HepG2 (cell line): ENCODE measurements around the gene SLC9A4. TPM values are rescaled to one million over a fixed set of nuclear protein-coding genes. Genes with fewer than 3 reads are reported as not detected.

ENCODE experiments used
- ATAC-seq: fragments of 200-7000 bp; cut with Tn5 transposase; 3 replicates; pipeline ENCODE4 v1.9.1; 2020; ENCODE audit warnings: mild to moderate bottlenecking, moderate library complexity
- BruUV-seq: library from RNA; stranded (reverse); fragments of 400-500 nt; replicated peaks from 2 replicates; lab custom pipeline; 2021; lab: Mats Ljungman, UMichigan
- CTCF ChIA-PET: fragments of 300-600 bp; formaldehyde crosslinking; extraction: SDS; loops from one replicate; lab custom pipeline; 2021; ENCODE audit warnings: low total read pairs, inconsistent platforms, low intra/inter-chr PET ratio; lab: Yijun Ruan, JAX
- POLR2A ChIA-PET: fragments of 350-600 bp; sonication (Branson Sonifier 250); formaldehyde crosslinking; loops from one replicate; lab custom pipeline; 2020; ENCODE audit warnings: antibody characterized with exemption, inconsistent platforms; lab: Yijun Ruan, JAX
- DNase-seq: peaks from one replicate; pipeline ENCODE4 v3.0.0-alpha.2; 2015; ENCODE audit warnings: low spot score
- FAIRE-seq: peaks from 3 replicates; lab custom pipeline; 2011; peaks lifted over from hg19 to GRCh38; lab: Jason Lieb, UNC
- H2AFZ ChIP-seq: one replicate; pipeline ENCODE4 v1.6.1; 2011; ENCODE audit warnings: low read length, inconsistent platforms
- H3K27ac ChIP-seq: fragments of 300-600 bp; 3 replicates; pipeline ENCODE4 v1.8.0; 2011; ENCODE audit warnings: mixed run types, mild to moderate bottlenecking, mixed read lengths, low read length, inconsistent platforms; ENCODE audit not compliant: insufficient read depth; ENCODE audit errors: extremely low read length
- H3K27me3 ChIP-seq, 2 experiments: fragments of 200-600 bp in 1 of 2; 2 replicates in 1 of 2; 3 replicates in 1 of 2; pipeline versions ENCODE4 v1.6.0 to v1.8.0; 2011; ENCODE audit warnings: low read length in 2 of 2, mild to moderate bottlenecking in 2 of 2, moderate library complexity in 2 of 2, inconsistent platforms in 1 of 2; ENCODE audit not compliant: insufficient read depth in 2 of 2, control insufficient read depth in 1 of 2
- H3K36me3 ChIP-seq, 2 experiments: fragments of 200-600 bp in 1 of 2; replicated peaks in 1 of 2; 2 replicates in 1 of 2; 3 replicates in 1 of 2; pipeline versions ENCODE4 v1.5.1 to v1.8.0; 2011; ENCODE audit warnings: low read length in 2 of 2, inconsistent platforms in 1 of 2; ENCODE audit not compliant: insufficient read depth in 2 of 2, control insufficient read depth in 1 of 2
- H3K4me1 ChIP-seq: 2 replicates; pipeline ENCODE4 v1.5.1; 2012; ENCODE audit warnings: low read length, inconsistent platforms; ENCODE audit not compliant: insufficient read depth
- H3K4me2 ChIP-seq: 2 replicates; pipeline ENCODE4 v1.6.0; 2011; ENCODE audit warnings: low read depth, low read length, inconsistent platforms
- H3K4me3 ChIP-seq, 3 experiments: fragments of 200-600 bp in 1 of 3; sonication (generic), shearing (Covaris generic) in 1 of 3; replicated peaks in 1 of 3; 2 replicates each; pipeline ENCODE4 v1.5.1; 2011 to 2016; ENCODE audit warnings: low read length in 3 of 3, inconsistent platforms in 2 of 3, low read depth in 2 of 3, mild to moderate bottlenecking in 2 of 3, control low read depth in 1 of 3, mixed read lengths in 1 of 3; ENCODE audit not compliant: insufficient read depth in 1 of 3
- H3K79me2 ChIP-seq: one replicate; pipeline ENCODE4 v1.6.1; 2011; ENCODE audit warnings: low read length, inconsistent platforms; ENCODE audit not compliant: insufficient read depth
- H3K9ac ChIP-seq: 2 replicates; pipeline ENCODE4 v1.6.0; 2011; ENCODE audit warnings: mild to moderate bottlenecking, low read depth, low read length, inconsistent platforms; ENCODE audit not compliant: insufficient read depth
- H3K9me3 ChIP-seq: 2 replicates; pipeline ENCODE4 v1.5.1; 2012; ENCODE audit warnings: mild to moderate bottlenecking, low read length
- H4K20me1 ChIP-seq: 2 replicates; pipeline ENCODE4 v1.6.0; 2011; ENCODE audit warnings: inconsistent platforms, mild to moderate bottlenecking, low read length, moderate library complexity; ENCODE audit not compliant: insufficient read depth
- HIVEP1 ChIP-seq: sonication (generic); formaldehyde crosslinking; IDR thresholded peaks from 2 replicates; pipeline ENCODE4 v1.4.0; 2020; ENCODE audit warnings: mild to moderate bottlenecking, missing genetic modification reagents
- IRX3 ChIP-seq: sonication (generic); formaldehyde crosslinking; IDR thresholded peaks from 2 replicates; pipeline ENCODE4 v1.8.1; 2023; ENCODE audit warnings: mild to moderate bottlenecking, low read depth, missing genetic modification reagents, borderline replicate concordance
- MAF1 ChIP-seq: sonication (generic); formaldehyde crosslinking; IDR thresholded peaks from 2 replicates; pipeline ENCODE4 v1.5.0; 2020; ENCODE audit warnings: missing genetic modification reagents, borderline replicate concordance
- PPARG ChIP-seq: conservative IDR thresholded peaks from 2 replicates; pipeline ENCODE4 v1.6.1; 2016; ENCODE audit warnings: missing biosample characterization, missing genetic modification reagents
- RFX5 ChIP-seq: IDR thresholded peaks from 2 replicates; pipeline ENCODE4 v1.6.1; 2011; ENCODE audit warnings: low read depth, low read length, improper control_type of control experiment
- SIN3A ChIP-seq: IDR thresholded peaks from 2 replicates; pipeline ENCODE4 v1.6.1; 2011; ENCODE audit warnings: low read depth, mild to moderate bottlenecking, control low read depth, low read length, borderline replicate concordance
- TMF1 ChIP-seq: sonication (generic); formaldehyde crosslinking; IDR thresholded peaks from 2 replicates; pipeline ENCODE4 v1.8.1; 2022; ENCODE audit warnings: low read depth, missing genetic modification reagents
- ZBTB10 ChIP-seq: sonication (generic); formaldehyde crosslinking; IDR thresholded peaks from 2 replicates; pipeline ENCODE4 v1.4.0; 2020; ENCODE audit warnings: missing genetic modification reagents, borderline replicate concordance
- ZNF124 ChIP-seq: sonication (generic); formaldehyde crosslinking; IDR thresholded peaks from 2 replicates; pipeline ENCODE4 v1.4.0; 2020; ENCODE audit warnings: missing genetic modification reagents
- ZNF235 ChIP-seq: sonication (generic); formaldehyde crosslinking; IDR thresholded peaks from 2 replicates; pipeline ENCODE4 v1.8.1; 2023; ENCODE audit warnings: mild to moderate bottlenecking, missing genetic modification reagents, borderline replicate concordance
- ZNF484 ChIP-seq: sonication (generic); formaldehyde crosslinking; IDR thresholded peaks from 2 replicates; pipeline ENCODE4 v1.5.1; 2020; ENCODE audit warnings: mild to moderate bottlenecking, low read depth, missing genetic modification reagents, borderline replicate concordance
- WGBS: methylation state at CpG from one replicate; pipeline ENCODE4 v1.1.6; 2017; ENCODE audit warnings: low lambda C conversion rate; 5-methylcytosine and 5-hydroxymethylcytosine counted together
- in situ Hi-C: cut with HindIII; loops from 2 replicates; pipeline ENCODE4 v1.10.0; 2017; ENCODE audit warnings: low pct_unique_long_range_greater_than_20kb; ENCODE audit not compliant: extremely low pct_ligation_motif_present
- intact Hi-C: fragments of 100-400 bp; cut with micrococcal nuclease; formaldehyde crosslinking; loops from one replicate; pipeline ENCODE4 v1.10.0; 2022; ENCODE audit not compliant: unreplicated experiment
- polyA plus RNA-seq, 8 experiments: library from polyadenylated mRNA; depleted of rRNA in 3 of 8; stranded (reverse) in 7 of 8; unstranded in 1 of 8; fragments of >200 nt; fragmentation: Illumina TruSeq in 4 of 8; extraction: Trizol in 4 of 8; gene quantifications; 2 replicates each; pipeline versions ENCODE4 v1.2.1 to v1.2.3, GENCODE V29; 2011 to 2016; ENCODE audit warnings: low read depth in 4 of 8, missing spikeins in 1 of 8, mixed read lengths in 1 of 8; ENCODE audit not compliant: insufficient read depth in 1 of 8
- total RNA-seq, 5 experiments: library from RNA; depleted of rRNA; stranded (reverse); fragments of >200 nt; fragmentation: Illumina TruSeq; extraction: Trizol; gene quantifications; 2 replicates each; pipeline ENCODE4 v1.2.3, GENCODE V29; 2016; ENCODE audit warnings: low read depth in 1 of 5
- TF ChIP-seq, protein P1 (sequence below): sonication (generic); IDR thresholded peaks from 2 replicates; pipeline ENCODE4 v1.6.1; 2016; ENCODE audit warnings: low read depth, borderline replicate concordance

SLC9A4 gene
- total and polyA plus RNA-seq, 2 of the 13 experiments (the other 11 are each of a cell fraction or from before 2014, with no cell fraction given), result not detected

DNA sequence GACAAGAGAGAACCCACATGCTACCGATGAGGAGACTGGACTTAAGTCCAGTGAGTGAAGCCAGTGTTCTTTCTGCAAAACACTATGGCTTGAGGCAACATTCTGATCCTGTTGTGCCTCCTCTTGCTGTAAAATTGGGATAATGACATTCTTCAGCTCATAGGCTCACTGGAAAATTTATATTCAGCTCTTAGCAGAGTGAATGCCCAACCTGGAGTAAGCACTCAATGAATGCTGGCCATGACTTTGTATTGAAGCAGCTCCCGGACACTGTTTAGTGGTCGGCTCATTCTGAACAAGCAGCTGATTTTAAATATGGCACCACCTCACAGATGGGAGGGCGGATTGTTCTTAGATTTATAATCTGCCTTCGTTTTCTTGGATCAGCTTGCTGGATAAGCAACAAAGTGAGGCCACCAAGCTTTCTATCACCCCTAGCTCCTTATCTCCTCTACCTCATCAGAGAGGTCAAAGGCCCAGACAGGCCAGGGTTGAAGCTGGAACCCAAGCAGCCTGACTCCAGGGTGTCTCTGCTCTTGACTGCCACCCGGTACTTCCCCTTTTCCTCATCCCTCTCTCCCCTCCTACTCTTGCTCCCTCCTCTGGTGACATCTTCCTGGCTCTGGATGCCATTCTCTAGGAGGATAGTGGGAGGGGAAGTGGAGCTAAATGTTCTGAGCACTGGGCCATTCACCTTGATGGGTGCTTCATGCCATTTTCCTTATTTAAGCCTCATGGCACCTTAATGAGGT is 11.5 kb downstream of the SLC9A4 start:
- Histone ChIP-seq H4K20me1 (no peaks in the 10 kb centered on the region), H3K36me3 (no peaks in the 10 kb centered on the region), H3K4me3 (no peak overlapping the region), H3K9ac (no peak overlapping the region), H2AFZ (no peak overlapping the region), H3K79me2 (no peaks in the 10 kb centered on the region), H3K27me3 (0 out of 5 replicates have a peak, but pooled peaks cover 0 to 5% of the 10 kb centered on the region in 2 experiments), H3K27ac (no peak overlapping the region), H3K9me3 (no peaks in the 10 kb centered on the region), H3K4me1 (no peaks in the 10 kb centered on the region), H3K4me2 (no peak overlapping the region)
- ChIA-PET POLR2A (no interaction called here), CTCF (no interaction called here)
- ATAC-seq (no peak), FAIRE-seq (no peak), DNase-seq (no peak)
- no TSS peak for BruUV-seq
- in situ Hi-C loops, result no loop called here
- intact Hi-C loops, result no loop called here
- TF ChIP-seq SIN3A, result no peak
- no peak for TF ChIP-seq PPARG
- no peak for TF ChIP-seq ZNF484 (CRISPR knock-in tag)
- TF ChIP-seq RFX5, result no peak
- TF ChIP-seq, protein P1, sequence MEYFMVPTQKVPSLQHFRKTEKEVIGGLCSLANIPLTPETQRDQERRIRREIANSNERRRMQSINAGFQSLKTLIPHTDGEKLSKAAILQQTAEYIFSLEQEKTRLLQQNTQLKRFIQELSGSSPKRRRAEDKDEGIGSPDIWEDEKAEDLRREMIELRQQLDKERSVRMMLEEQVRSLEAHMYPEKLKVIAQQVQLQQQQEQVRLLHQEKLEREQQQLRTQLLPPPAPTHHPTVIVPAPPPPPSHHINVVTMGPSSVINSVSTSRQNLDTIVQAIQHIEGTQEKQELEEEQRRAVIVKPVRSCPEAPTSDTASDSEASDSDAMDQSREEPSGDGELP, result no peak
- TF ChIP-seq IRX3 (CRISPR knock-in tag), result no peak
- no peak for TF ChIP-seq TMF1 (CRISPR knock-in tag)
- TF ChIP-seq ZBTB10 (CRISPR knock-in tag), result no peak
- no peak for TF ChIP-seq HIVEP1
- TF ChIP-seq ZNF124 (CRISPR knock-in tag), result no peak
- TF ChIP-seq MAF1 (CRISPR knock-in tag), result no peak
- TF ChIP-seq ZNF235 (CRISPR knock-in tag), result no peak
- TF ChIP-seq, all 625 proteins: peak for 0
- WGBS, result 27% methylated on average over 6 of the region's 6 CpGs
